GM12891 (cell line): ENCODE measurements around the gene HAUS3.

Experiments used
- POLR2A ChIP-seq: IDR thresholded peaks from 2 replicates; pipeline ENCODE4 v1.6.1; 2011; ENCODE audit warnings: low read depth, low read length, control low read depth
- POLR2AphosphoS5 ChIP-seq: IDR thresholded peaks from 2 replicates; pipeline ENCODE4 v1.6.1; 2011; ENCODE audit warnings: low read depth, low read length, control low read depth
- SPI1 ChIP-seq: IDR thresholded peaks from 2 replicates; pipeline ENCODE4 v1.6.1; 2011; ENCODE audit warnings: low read depth, low read length, control low read depth
- TAF1 ChIP-seq: IDR thresholded peaks from 2 replicates; pipeline ENCODE4 v1.6.1; 2011; ENCODE audit warnings: low read depth, low read length, control low read depth

GRCh38 chr4:2253160-2254084 lies 11.5 kb upstream of the HAUS3 start:
- TF ChIP-seq SPI1 (no peak), POLR2A (no peak; the same call in 1 of the 2 replicates), POLR2AphosphoS5 (no peak), TAF1 (no peak)
